HG03457 (cell line): Measurements from ENCODE around the gene ELF2.
A peak's percentile ranks its signal among the peaks of the same experiment; 100 is the strongest.
"Not testable (repeated sequence)": the region's sequence is repeated elsewhere in the genome, so short reads cannot be mapped to it uniquely, and the experiment has no call there.

ENCODE experiments used
- ATAC-seq: cut with Tn5 transposase; IDR thresholded peaks from one replicate; pipeline ENCODE4 v1.9.1; 2021; ENCODE audit warnings: moderate number of reproducible peaks; ENCODE audit not compliant: unreplicated experiment

Gene ELF2

DNA sequence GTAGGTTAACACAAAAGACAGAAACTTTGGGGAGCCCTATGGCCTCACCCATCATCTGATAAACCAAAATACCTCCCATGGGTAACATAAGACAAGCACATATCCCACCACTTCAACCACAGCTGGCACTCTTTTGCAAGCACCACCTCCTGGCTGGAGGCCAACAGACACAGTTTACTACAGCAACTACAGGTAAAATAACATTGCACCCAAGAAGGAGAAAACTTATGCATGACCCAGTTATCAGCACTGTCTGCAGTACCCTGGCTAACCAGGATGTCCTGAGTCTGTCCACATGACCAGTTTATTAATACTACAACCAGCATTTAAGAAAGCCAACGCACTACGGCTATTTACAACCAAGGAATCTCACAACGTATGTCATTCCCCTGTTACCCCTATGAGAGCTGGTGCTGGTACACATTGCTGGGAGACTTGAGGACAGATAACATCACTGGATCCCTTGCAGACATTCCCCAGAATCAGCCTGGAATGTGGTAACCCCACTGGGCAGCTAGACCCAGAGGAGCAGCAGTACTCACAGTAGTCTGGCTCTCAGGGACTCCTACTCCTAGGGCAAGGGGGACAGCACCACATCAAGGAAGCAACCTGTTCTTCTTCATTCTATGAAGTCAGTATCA lies 32.0 kb downstream of the ELF2 start:
- no peak for ATAC-seq

- no peak for ATAC-seq
These were observed 32.7 kb downstream of the ELF2 start for GRCh38 chr4:139144161-139144859.

GRCh38 chr4:139142980-139143379 lies 34.0 kb downstream of the ELF2 start:
- no peak for ATAC-seq

GRCh38 chr4:139142087-139142486 lies 34.9 kb downstream of the ELF2 start:
- peak; percentile 90 for ATAC-seq

DNA sequence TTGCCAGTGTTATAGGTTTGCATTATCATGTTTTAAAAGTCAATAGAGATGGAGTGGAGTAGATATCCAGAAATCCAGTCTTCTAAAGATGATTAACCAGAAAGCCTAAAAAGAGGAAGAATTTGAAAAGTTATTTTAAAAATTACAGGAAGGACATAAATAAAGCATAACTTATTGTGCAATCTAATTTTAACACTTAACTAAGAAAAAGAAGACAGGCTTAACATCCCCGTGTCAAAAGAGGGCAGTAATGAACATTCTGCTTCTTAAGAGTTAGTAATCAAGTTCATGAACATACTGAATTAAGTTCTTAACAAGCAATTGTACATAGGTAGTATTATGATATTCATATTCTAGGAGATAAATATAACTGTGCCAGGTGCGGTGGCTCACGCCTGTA lies 39.3 kb downstream of the ELF2 start:
- ATAC-seq, result no peak

DNA sequence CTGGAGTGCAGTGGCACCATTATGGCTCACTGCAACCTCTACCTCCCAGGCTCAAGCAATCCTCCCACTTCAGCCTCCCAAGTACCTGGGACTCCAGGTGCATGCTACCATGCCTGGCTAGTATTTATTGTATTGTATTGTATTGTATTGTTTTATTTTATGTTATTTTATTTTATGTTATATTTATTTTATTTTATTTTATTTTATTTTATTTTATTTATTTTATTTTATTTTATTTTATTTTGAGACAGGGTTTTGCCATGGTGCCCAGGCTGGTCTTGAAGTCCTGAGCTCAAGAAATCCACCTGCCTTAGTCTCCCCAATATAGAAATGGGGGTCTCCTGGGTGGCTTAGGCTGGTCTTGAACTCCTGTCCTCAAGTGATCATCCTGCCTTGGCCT lies 42.6 kb downstream of the ELF2 start:
- no peak for ATAC-seq

GRCh38 chr4:139131209-139131870 lies 45.7 kb downstream of the ELF2 start:
- ATAC-seq, result no peak

- no peak for ATAC-seq
These were observed 47.8 kb downstream of the ELF2 start for GRCh38 chr4:139129206-139129605.

DNA sequence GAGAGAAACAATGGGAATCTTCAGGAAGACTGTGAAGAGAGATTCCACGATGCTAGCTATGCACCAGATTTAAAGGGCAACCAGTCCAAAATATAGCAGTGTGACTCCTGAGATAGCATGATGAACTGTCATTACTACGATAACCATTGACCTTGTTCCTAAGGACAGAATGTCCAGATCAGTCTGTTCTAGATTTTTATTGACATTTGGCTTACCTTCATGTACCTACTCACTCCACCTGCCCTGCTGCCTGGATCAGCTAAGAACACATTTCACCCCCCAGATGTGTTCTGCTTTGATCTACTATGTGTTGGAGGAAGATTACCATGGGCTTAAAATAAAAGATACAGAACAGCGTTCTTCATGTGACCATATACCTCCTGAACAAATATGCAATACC lies 50.1 kb downstream of the ELF2 start:
- ATAC-seq, result no peak

- no peak for ATAC-seq
These were observed 53.1 kb downstream of the ELF2 start for GRCh38 chr4:139123910-139124309.

DNA sequence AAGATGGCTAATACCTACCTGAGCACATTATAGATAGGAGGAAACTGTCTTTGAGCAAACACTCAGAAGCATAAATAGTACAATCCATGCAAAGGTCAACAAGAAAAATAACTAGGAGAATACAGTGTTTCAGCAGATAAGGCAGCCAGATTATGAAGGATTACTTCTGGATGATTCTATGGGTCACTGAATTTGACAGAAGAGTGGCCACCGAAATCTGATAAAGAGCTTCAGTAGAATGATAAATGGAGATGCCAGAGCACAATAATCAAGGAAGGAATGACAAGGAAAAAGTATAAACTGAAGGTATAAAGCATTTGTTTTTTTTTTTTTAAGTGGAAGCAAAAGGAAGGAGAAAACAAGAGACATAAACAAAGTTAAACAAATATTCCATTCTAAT lies 58.7 kb downstream of the ELF2 start:
- no peak for ATAC-seq

DNA sequence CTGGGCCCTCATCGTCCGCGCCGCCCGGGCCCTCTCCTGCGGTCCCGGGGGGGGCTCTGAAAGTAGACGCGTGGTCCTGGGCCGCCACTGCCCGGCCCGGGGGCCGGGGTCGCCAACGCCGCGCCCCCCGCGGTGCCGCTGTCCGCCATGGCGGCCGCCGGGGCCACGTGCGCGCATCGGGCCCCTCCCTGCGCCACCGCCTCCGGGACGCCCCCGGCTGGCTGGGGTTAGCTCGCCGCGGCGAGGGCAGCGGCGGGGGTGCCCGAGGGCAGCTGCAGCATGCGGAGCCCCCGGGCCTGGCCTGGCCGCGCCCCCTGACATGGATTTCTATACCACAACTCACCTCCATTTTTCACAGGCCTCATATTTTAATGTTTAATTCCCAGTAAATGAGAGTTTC lies 61.8 kb downstream of the ELF2 start:
- ATAC-seq, result no peak

DNA sequence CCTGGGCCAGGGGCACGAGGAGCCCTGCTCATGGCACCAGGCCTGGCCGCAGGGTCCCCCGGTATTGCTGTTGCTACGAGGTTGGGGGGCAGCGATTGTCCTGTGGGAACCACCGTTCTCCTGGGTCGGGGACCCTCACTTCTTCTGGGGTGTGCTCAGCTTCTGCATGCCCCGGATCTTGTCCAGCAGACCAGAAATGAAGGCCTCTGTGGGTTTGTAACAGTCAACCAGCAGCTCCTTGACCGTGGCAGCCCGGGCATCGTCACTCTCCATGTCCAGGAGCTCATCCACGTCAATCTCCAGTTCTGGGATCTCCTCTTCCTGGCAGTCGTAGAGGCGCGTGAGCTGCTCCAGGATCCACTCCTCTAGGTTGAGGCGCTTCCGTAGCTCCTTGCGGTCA lies 62.2 kb downstream of the ELF2 start:
- not testable (repeated sequence) for ATAC-seq

DNA sequence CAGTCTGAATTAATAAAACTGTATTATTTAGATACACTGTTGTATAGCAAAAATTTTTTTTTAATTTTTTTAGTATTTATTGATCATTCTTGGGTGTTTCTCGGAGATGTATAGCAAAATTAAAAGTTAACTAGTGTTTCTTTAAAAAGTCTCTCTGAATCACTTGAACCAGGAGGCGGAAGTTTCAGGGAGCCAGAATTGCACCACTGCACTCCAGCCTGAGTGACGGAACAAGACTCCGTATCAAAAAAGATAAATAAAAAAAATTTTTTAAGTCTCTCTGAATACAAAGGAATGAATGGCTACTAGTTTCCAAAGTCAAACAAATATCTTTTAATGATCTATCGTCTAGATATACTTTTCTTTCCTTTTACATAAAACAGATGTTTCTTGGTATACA lies 64.4 kb downstream of the ELF2 start:
- ATAC-seq, result no peak

GRCh38 chr4:139108567-139109128 lies 68.4 kb downstream of the ELF2 start:
- ATAC-seq, result no peak

GRCh38 chr4:139099366-139099982 lies 77.5 kb downstream of the ELF2 start:
- ATAC-seq, result no peak

- no peak for ATAC-seq
These were observed 84.7 kb downstream of the ELF2 start for GRCh38 chr4:139092271-139092670.

DNA sequence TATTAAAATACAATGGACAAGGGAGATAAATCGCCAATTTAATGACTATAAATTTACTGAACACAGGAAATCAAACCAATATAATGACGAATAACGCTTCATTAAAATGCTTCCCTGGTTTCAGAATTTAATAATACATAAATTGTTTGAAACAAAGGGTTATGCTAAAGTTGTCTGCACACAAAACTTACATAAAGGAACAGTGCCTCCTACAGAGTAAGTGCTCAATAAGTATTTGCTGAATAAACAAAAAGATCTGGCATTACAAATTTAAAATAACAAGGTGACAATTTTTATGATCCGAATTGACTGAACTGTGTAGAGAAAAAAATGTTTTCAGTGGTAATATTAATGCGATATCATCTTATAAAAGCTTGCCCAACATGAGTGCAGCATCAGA lies 91.9 kb downstream of the ELF2 start:
- no peak for ATAC-seq

DNA sequence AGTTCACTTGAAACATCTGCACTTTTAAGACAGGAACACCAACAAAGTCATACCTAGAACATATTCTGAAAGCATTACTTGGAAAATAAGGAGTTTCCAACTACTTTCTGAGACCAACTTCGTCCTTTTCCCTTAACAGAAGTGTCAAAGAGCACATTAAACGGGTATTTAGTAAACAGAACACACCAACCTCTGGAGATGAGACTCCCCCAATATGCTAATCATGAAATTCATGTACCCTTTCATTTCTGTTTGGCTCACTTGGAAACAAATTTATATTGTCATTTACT lies 92.3 kb downstream of the ELF2 start:
- no peak for ATAC-seq

DNA sequence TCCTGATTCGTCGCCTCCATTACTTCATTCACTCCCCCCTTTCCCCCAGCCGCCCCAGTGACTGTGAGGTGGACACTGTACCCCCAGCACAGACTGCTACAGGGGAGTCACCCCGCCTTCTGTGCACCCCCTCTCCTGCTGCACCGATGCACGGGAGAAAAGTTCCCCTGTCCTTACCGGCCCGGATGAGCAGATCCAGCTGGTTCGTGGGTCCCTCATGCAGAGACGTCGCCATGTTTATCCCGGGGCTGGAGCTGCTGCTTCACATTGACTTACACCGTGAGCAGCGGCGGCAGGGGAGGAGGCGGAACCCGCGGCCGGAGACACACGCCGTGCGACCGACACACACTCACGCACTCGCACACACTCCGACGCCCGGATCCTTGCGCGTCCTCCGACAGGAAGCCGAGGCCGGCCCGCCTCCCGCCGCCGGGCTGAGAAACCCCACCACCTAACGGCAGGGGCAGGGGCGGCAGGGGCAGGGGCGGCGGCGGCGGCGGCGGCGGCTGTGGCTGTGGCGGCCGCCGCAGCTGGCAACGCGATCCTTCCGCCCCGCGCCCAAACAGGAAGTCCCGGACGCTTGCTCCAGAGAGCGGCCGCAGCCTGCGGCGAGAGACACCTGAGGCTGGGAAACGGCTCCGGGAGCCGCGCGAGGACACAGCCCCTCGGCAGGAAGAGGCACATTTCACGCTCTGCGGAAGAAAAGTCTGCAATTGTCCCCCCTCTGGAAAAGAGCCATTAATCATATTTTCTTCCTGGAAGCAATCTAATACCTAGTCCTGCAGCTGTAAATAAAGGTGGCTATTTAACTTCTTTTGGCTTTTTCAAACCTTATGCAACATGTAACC lies 92.8 kb downstream of the ELF2 start:
- ATAC-seq, result peak; percentile 44

DNA sequence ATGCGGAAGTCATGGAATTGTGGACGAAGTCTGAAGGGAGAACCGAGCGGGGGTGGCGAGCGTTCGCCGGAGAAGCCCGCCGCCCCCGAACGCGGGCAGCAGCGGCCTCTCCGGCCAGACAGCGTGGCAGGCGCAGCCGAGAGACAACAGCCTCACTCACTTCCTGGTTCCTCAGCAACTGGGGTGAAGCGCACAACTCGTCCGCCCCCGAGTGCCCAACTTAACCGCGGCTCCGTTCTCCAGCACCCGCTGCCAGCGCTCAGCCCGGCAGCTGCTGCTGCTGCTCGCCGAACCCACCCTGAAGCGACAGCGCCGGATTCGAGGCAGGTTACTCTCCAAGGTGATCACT lies 93.4 kb downstream of the ELF2 start:
- peak; percentile 28 for ATAC-seq
